C4-2B (cell line): ENCODE results near the gene DNA2.

Experiments
- H3K27ac ChIP-seq: fragments of 450-650 bp; 2 replicates; pipeline ENCODE4 v1.5.1; 2017
- CTCF ChIP-seq: fragments of 450-650 bp; conservative IDR thresholded peaks from 2 replicates; pipeline ENCODE4 v1.5.1; 2017; ENCODE audit warnings: mild to moderate bottlenecking
- ZFX ChIP-seq: fragments of 450-650 bp; IDR thresholded peaks from 2 replicates; pipeline ENCODE4 v1.6.1; 2017

DNA2 gene

GRCh38 chr10:68501691-68502090 is 29.9 kb upstream of the DNA2 start:
- H3K27ac ChIP-seq = peak overlapping the region; percentile 29
- no peak for TF ChIP-seq ZFX
- TF ChIP-seq CTCF = no peak

GRCh38 chr10:68499544-68499943 is 27.8 kb upstream of the DNA2 start:
- TF ChIP-seq CTCF (no peak), ZFX (no peak)
- H3K27ac ChIP-seq = no peak overlapping the region

GRCh38 chr10:68496072-68496471 is 24.3 kb upstream of the DNA2 start:
- no peak overlapping the region for H3K27ac ChIP-seq
- TF ChIP-seq ZFX (no peak), CTCF (no peak)

- TF ChIP-seq CTCF (no peak), ZFX (no peak)
- no peak overlapping the region for H3K27ac ChIP-seq
These were observed 20.3 kb upstream of the DNA2 start for GRCh38 chr10:68492118-68492517.

GRCh38 chr10:68489919-68490318 is 18.1 kb upstream of the DNA2 start:
- H3K27ac ChIP-seq = no peak overlapping the region
- TF ChIP-seq CTCF (no peak), ZFX (no peak)

GRCh38 chr10:68474021-68474420 is 2.2 kb upstream of the DNA2 start:
- TF ChIP-seq ZFX (no peak), CTCF (no peak)
- H3K27ac ChIP-seq = no peak overlapping the region

GRCh38 chr10:68471063-68471585 is 649 bp downstream of the DNA2 start:
- H3K27ac ChIP-seq = peak overlapping the region; percentile 94
- TF ChIP-seq ZFX (no peak), CTCF (no peak)
